Hepatocyte (in vitro differentiated cells): Measurements from ENCODE around the gene PRDM15.

Experiments used
- CTCF ChIP-seq: fragments of 200-600 bp; sonication (generic); IDR thresholded peaks from 2 replicates; pipeline ENCODE4 v1.5.1; 2016; ENCODE audit warnings: antibody characterized with exemption, mild to moderate bottlenecking; ENCODE audit not compliant: poor library complexity
- EZH2 ChIP-seq: fragments of 200-600 bp; sonication (generic); IDR thresholded peaks from 2 replicates; pipeline ENCODE4 v1.6.1; 2016; ENCODE audit warnings: antibody characterized with exemption, mild to moderate bottlenecking, borderline replicate concordance
- EZH2phosphoT487 ChIP-seq: fragments of 200-600 bp; sonication (generic); IDR thresholded peaks from one replicate; pipeline ENCODE4 v1.6.1; 2018; ENCODE audit warnings: antibody characterized with exemption, mild to moderate bottlenecking, low read depth, moderate library complexity; ENCODE audit not compliant: unreplicated experiment, severe bottlenecking

DNA sequence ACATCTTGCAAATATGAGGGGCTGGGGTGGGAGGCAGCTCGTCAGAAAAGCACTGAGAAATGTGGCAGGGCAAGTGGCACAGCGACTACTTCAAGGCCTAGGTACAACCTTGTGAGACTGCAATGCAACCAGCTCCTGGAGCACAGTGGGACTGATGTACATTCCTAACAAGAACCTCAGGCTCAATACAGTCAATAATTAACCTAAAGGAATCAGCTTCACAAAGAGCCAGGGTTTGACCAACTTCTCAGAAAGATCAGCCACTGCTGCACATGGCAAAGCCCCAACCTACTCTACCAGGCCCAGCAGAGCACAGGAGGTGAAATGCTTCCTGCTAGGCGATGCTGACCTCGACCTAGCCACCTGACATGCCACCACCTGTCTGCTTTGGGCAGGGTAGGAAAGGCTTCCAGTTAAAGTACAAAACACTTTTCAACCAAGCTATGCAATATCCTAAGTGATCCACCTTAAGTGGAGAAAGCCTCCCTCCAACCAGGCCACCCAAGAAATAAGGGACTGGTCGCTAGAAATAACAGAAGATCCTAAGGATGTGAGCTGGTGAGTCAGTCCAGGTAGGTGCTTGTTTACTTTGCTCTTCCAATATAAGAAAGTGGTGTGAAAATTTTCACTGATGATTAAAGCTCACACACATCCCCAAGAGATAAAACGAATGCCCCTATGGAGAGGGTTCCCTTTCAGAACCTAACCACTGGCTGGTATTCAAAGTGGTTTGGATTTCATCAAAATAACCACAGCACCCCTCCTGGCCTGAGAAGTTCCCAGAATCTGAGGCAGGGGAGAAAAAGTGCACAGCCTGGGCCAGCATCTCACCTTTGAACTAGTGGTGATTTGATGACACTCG is 114.4 kb downstream of the PRDM15 start:
- no peak for TF ChIP-seq CTCF
- TF ChIP-seq EZH2 = no peak
- TF ChIP-seq EZH2phosphoT487 = no peak
